OCI-LY1 (cell line): Measurements from ENCODE around the gene STAT5A.

ENCODE experiments used
- H2AFZ ChIP-seq: fragments of 200-600 bp; sonication (generic), shearing (Covaris generic); 2 replicates; pipeline ENCODE4 v1.6.0; 2014; ENCODE audit warnings: antibody characterized with exemption, mild to moderate bottlenecking, low read length
- H3F3A ChIP-seq: fragments of 200-600 bp; sonication (generic), shearing (Covaris generic); 2 replicates; pipeline ENCODE4 v1.6.0; 2014; ENCODE audit warnings: mild to moderate bottlenecking, antibody characterized with exemption, low read length, moderate library complexity; ENCODE audit not compliant: insufficient read depth
- H3K27ac ChIP-seq: fragments of 200-600 bp; sonication (generic); 2 replicates; pipeline ENCODE4 v1.5.1; 2014; ENCODE audit warnings: low read length, mixed run types, mild to moderate bottlenecking, low read depth; ENCODE audit not compliant: poor library complexity, severe bottlenecking
- H3K27me3 ChIP-seq: fragments of 200-600 bp; sonication (generic); 2 replicates; pipeline ENCODE4 v1.6.0; 2014; ENCODE audit warnings: antibody characterized with exemption, mild to moderate bottlenecking, low read length, moderate library complexity; ENCODE audit not compliant: insufficient read depth
- H3K36me3 ChIP-seq: fragments of 200-600 bp; sonication (generic); 2 replicates; pipeline ENCODE4 v1.6.1; 2014; ENCODE audit warnings: mild to moderate bottlenecking, antibody characterized with exemption, low read length, moderate library complexity, mixed read lengths; ENCODE audit not compliant: insufficient read depth
- H3K4me1 ChIP-seq: fragments of 200-600 bp; sonication (generic); 2 replicates; pipeline ENCODE4 v1.5.1; 2014; ENCODE audit warnings: mild to moderate bottlenecking, low read length, moderate library complexity; ENCODE audit not compliant: insufficient read depth, severe bottlenecking
- H3K4me2 ChIP-seq: fragments of 200-600 bp; sonication (generic), shearing (Covaris generic); 2 replicates; pipeline ENCODE4 v1.6.1; 2014; ENCODE audit warnings: low read length
- H3K4me3 ChIP-seq: fragments of 200-600 bp; sonication (generic); 2 replicates; pipeline ENCODE4 v1.5.1; 2014; ENCODE audit warnings: low read length, low read depth, mild to moderate bottlenecking, mixed read lengths; ENCODE audit not compliant: poor library complexity, severe bottlenecking
- H3K79me2 ChIP-seq: fragments of 200-600 bp; shearing (Covaris generic); 2 replicates; pipeline ENCODE4 v1.6.1; 2016; ENCODE audit warnings: mixed run types, low read length, mixed read lengths; ENCODE audit not compliant: insufficient read depth
- H3K9ac ChIP-seq: fragments of 200-600 bp; sonication (generic), shearing (Covaris generic); 2 replicates; pipeline ENCODE4 v1.6.1; 2014; ENCODE audit warnings: mild to moderate bottlenecking, low read length, mixed read lengths
- H3K9me2 ChIP-seq: fragments of 200-600 bp; sonication (generic), shearing (Covaris generic); 2 replicates; pipeline ENCODE4 v1.6.1; 2014; ENCODE audit warnings: low read depth, mild to moderate bottlenecking, low read length, mixed read lengths
- H3K9me3 ChIP-seq: fragments of 200-600 bp; shearing (Covaris generic); 2 replicates; pipeline ENCODE4 v1.6.1; 2014; ENCODE audit warnings: low read length, mixed read lengths
- H4K20me1 ChIP-seq: fragments of 200-600 bp; sonication (generic), shearing (Covaris generic); 2 replicates; pipeline ENCODE4 v1.6.0; 2016; ENCODE audit warnings: mild to moderate bottlenecking, low read length; ENCODE audit not compliant: insufficient read depth
- CTCF ChIP-seq: fragments of 200-600 bp; sonication (generic), shearing (Covaris generic); IDR thresholded peaks from 2 replicates; pipeline ENCODE4 v1.5.1; 2017; ENCODE audit warnings: mild to moderate bottlenecking, antibody characterized with exemption, low read length, moderate library complexity, mixed read lengths
- EZH2 ChIP-seq: fragments of 200-600 bp; sonication (generic), shearing (Covaris generic); IDR thresholded peaks from 2 replicates; pipeline ENCODE4 v1.8.0; 2017; ENCODE audit warnings: borderline replicate concordance, mixed run types, mild to moderate bottlenecking, antibody characterized with exemption, low read length, moderate library complexity, mixed read lengths

Gene STAT5A

DNA sequence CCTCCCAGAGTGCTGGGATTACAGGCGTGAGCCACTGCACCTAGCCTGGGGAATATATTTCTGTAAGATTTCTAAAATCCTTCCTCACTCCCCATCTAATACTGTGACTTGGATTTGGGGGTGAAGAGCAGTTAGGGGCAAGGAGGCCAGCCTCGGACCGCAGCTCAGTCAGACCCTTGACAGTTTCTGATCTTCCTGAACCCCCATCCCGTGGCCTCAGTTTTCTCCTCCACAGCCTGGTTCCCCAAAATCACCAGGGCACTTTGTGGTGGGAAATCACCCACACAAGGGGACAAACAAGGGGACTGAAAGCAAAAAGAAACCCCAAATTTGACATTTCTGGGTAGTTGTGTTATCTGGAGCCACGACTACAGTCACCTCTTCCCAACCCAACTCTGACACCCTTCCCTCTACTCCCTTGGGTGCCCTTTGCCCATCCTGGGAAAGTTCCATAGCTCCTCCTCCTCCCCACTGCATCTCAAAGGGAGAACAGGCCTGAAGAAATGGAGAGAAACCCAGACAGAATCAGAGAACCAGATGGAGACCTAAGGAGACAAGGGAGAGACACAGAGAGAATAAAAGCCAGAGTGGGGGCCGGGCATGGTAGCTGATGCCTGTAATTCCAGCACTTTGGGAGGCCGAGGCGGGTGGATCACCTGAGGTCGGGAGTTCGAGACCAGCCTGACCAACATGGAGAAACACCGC is 2.8 kb upstream of the STAT5A start:
- Histone ChIP-seq H3K27ac (no peak overlapping the region), H3F3A (no peaks in the 10 kb centered on the region), H3K9ac (no peak overlapping the region), H3K79me2 (no peaks in the 10 kb centered on the region), H3K9me3 (no peaks in the 10 kb centered on the region), H3K4me2 (no peak overlapping the region), H3K36me3 (no peaks in the 10 kb centered on the region), H3K4me3 (no peak overlapping the region), H3K9me2 (no peaks in the 10 kb centered on the region), H3K4me1 (peaks cover 4% of the 10 kb centered on the region), H4K20me1 (no peaks in the 10 kb centered on the region), H3K27me3 (peaks cover 22% of the 10 kb centered on the region), H2AFZ (no peak overlapping the region)
- no peak for TF ChIP-seq EZH2
- TF ChIP-seq CTCF = no peak

DNA sequence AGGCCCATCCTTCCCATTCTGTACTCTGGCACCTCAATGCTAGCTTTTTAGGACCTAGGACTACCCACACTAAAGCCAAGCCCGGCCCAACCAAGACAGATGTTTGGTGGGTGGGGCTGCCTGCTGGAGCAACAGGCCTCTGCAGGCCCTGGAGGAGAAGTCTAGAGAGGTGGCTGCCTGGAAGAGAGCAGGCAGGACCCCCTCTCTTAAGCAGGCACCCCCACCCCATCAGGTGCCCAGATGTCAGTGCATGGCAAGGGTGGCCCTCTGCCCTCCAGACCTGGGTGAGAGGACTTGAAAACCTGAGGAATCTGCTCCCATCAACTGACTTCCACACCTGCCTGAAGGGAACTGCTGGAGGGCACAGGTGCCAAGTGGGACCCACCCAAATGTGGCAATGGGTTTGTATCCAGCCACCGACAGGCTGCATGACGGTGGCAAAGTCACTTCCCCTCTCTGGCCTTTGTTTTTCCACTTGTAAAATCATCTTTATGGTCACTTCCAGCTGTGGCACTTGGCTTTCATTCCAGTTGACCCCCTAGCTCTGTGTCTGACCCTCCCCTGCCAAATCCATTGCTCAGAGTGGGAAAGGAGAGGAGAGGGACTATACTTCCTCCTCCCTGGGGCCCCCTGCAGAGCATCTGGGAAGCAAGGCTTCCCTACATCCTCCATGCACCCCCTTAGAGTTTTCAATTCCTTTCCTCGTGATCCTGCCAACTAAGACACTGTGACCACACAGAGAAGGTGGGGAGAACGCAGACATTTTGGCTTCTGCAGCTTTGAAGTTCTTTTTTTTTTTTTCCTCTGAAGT is 1.7 kb upstream of the STAT5A start:
- Histone ChIP-seq H3K9me2 (no peaks in the 10 kb centered on the region), H3K79me2 (no peaks in the 10 kb centered on the region), H4K20me1 (no peaks in the 10 kb centered on the region), H2AFZ (no peak overlapping the region), H3F3A (no peaks in the 10 kb centered on the region), H3K9ac (no peak overlapping the region), H3K4me3 (no peak overlapping the region), H3K27ac (no peak overlapping the region), H3K36me3 (no peaks in the 10 kb centered on the region), H3K27me3 (peaks cover 22% of the 10 kb centered on the region), H3K4me2 (no peak overlapping the region), H3K9me3 (no peaks in the 10 kb centered on the region), H3K4me1 (peaks cover 4% of the 10 kb centered on the region)
- TF ChIP-seq EZH2 = no peak
- no peak for TF ChIP-seq CTCF

GRCh38 chr17:42287305-42287976 is 857 bp upstream of the STAT5A start:
- H3K36me3 ChIP-seq = no peaks in the 10 kb centered on the region
- no peaks in the 10 kb centered on the region for H3K9me2 ChIP-seq
- TF ChIP-seq CTCF = no peak
- TF ChIP-seq EZH2 = no peak
- no peak overlapping the region for H2AFZ ChIP-seq
- H3K27me3 ChIP-seq = peaks cover 21% of the 10 kb centered on the region
- H3K79me2 ChIP-seq = no peaks in the 10 kb centered on the region
- no peak overlapping the region for H3K9ac ChIP-seq
- H3K9me3 ChIP-seq = no peaks in the 10 kb centered on the region
- no peak overlapping the region for H3K4me3 ChIP-seq
- H3K27ac ChIP-seq = no peak overlapping the region
- no peaks in the 10 kb centered on the region for H4K20me1 ChIP-seq
- no peak overlapping the region; the same call in 1 of the 2 replicates for H3K4me2 ChIP-seq
- no peaks in the 10 kb centered on the region for H3F3A ChIP-seq
- peaks cover 4% of the 10 kb centered on the region for H3K4me1 ChIP-seq
